Spleen (tissue), 11 donors: Measurements from ENCODE around the gene SUMO4. TPM values are rescaled to one million over a fixed set of nuclear protein-coding genes. Genes with fewer than 3 reads are reported as not detected.

ENCODE experiments used
- DNase-seq: peaks from one replicate; pipeline ENCODE4 v3.0.0-alpha.2; 2020
- H3K27ac ChIP-seq, 8 donors: fragments of 200-600 bp; sonication (generic) in 7 of 8; 1 replicate in 4 of 8; 2 replicates in 4 of 8; pipeline versions ENCODE4 v1.5.0 to v1.8.0; 2016 to 2021; ENCODE audit warnings: inconsistent platforms in 4 of 8, mild to moderate bottlenecking in 4 of 8, moderate library complexity in 1 of 8
- H3K27me3 ChIP-seq, 7 donors: fragments of 200-600 bp; sonication (generic) in 6 of 7; replicated peaks in 1 of 7; 1 replicate in 4 of 7; 2 replicates in 3 of 7; pipeline versions ENCODE4 v1.5.0 to v1.8.0; 2016 to 2021; ENCODE audit warnings: inconsistent platforms in 3 of 7, mild to moderate bottlenecking in 1 of 7
- H3K36me3 ChIP-seq, 6 donors: fragments of 200-600 bp; sonication (generic) in 5 of 6; 1 replicate in 4 of 6; 2 replicates in 2 of 6; pipeline versions ENCODE4 v1.5.0 to v1.8.0; 2016 to 2021; ENCODE audit warnings: inconsistent platforms in 2 of 6
- H3K4me1 ChIP-seq, 6 donors: fragments of 200-600 bp; sonication (generic) in 5 of 6; 1 replicate in 3 of 6; 2 replicates in 3 of 6; pipeline versions ENCODE4 v1.5.0 to v1.8.0; 2016 to 2021; ENCODE audit warnings: inconsistent platforms in 3 of 6
- H3K4me3 ChIP-seq, 8 donors: fragments of 200-600 bp; sonication (generic) in 7 of 8; 1 replicate in 4 of 8; 2 replicates in 4 of 8; pipeline versions ENCODE4 v1.5.0 to v1.8.0; 2016 to 2021; ENCODE audit warnings: inconsistent platforms in 4 of 8, mild to moderate bottlenecking in 4 of 8, moderate library complexity in 2 of 8
- H3K9me3 ChIP-seq, 8 donors: fragments of 200-600 bp; sonication (generic) in 7 of 8; 1 replicate in 4 of 8; 2 replicates in 4 of 8; pipeline versions ENCODE4 v1.5.0 to v1.8.0; 2016 to 2021; ENCODE audit warnings: inconsistent platforms in 4 of 8
- POLR2A ChIP-seq, 3 donors: fragments of 450-650 bp; IDR thresholded peaks; one replicate each; pipeline ENCODE4 v1.5.1; 2017; ENCODE audit warnings: antibody characterized with exemption in 3 of 3, mild to moderate bottlenecking in 1 of 3
- POLR2AphosphoS5 ChIP-seq, 3 donors: sonication (generic); formaldehyde crosslinking; IDR thresholded peaks; one replicate each; pipeline ENCODE4 v1.5.1; 2017; ENCODE audit warnings: antibody characterized with exemption in 3 of 3
- WGBS, 5 donors: extraction: QIAGEN DNeasy Blood & Tissue Kit in 3 of 5; methylation state at CpG; one replicate each; pipeline versions ENCODE4 v1.1.5 to v1.1.7; 2013 to 2018; 5-methylcytosine and 5-hydroxymethylcytosine counted together
- intact Hi-C: fragments of 100-400 bp; cut with DNase I; formaldehyde crosslinking; loops from one replicate; pipeline ENCODE4 v1.15.0; 2023; ENCODE audit warnings: low total_unique reads
- polyA plus RNA-seq, 3 donors: library from polyadenylated mRNA; stranded (reverse); fragments of 200-250 nt; gene quantifications; one replicate each; pipeline ENCODE4 v1.2.1, GENCODE V29; 2013
- total RNA-seq, 7 donors: library from RNA; depleted of rRNA in 3 of 7; stranded (reverse); fragments of >200 nt in 3 of 7; fragmentation: NEBNext Ultra II Directional in 4 of 7; extraction: Animal tissue kit (Norgen Biotek cat#: 25700) in 4 of 7; gene quantifications; one replicate each; pipeline versions ENCODE4 v1.1.0 to v1.2.1, GENCODE V29; 2016 to 2021
- TF ChIP-seq, protein P1 (sequence below), 11 experiments: fragments of 200-600 bp in 7 of 11; fragments of 450-650 bp in 4 of 11; sonication (generic) in 4 of 11; IDR thresholded peaks in 8 of 11; conservative IDR thresholded peaks in 3 of 11; 1 replicate in 7 of 11; 2 replicates in 4 of 11; pipeline versions ENCODE4 v1.4.0 to v1.8.0; 2016 to 2021; ENCODE audit warnings: antibody characterized with exemption in 11 of 11, inconsistent platforms in 4 of 11, mild to moderate bottlenecking in 1 of 11
- donor health status: healthy with polysubstance abuse.
- donor health status: DM: no; HTN: no; CAD: no; lungs with moderate emphysema.
- donor health status: DM: no; HTN: no; CAD: no.
- donor health status: Bipolar disorder and iron deficiency.
- donor health status: healthy.
- donor health status: DM: no; HTN: no; CAD: no.
- donor health status: DM: yes; HTN: yes; CAD: no.

Gene SUMO4
- total and polyA plus RNA-seq, 10 donors = 0.16 to 19.7 (median 6.3) TPM; not detected in 2

- DNase-seq = no peak
- no peak for TF ChIP-seq POLR2AphosphoS5 (IDR thresholded peaks at IDR 0.05)
- TF ChIP-seq, protein P1, sequence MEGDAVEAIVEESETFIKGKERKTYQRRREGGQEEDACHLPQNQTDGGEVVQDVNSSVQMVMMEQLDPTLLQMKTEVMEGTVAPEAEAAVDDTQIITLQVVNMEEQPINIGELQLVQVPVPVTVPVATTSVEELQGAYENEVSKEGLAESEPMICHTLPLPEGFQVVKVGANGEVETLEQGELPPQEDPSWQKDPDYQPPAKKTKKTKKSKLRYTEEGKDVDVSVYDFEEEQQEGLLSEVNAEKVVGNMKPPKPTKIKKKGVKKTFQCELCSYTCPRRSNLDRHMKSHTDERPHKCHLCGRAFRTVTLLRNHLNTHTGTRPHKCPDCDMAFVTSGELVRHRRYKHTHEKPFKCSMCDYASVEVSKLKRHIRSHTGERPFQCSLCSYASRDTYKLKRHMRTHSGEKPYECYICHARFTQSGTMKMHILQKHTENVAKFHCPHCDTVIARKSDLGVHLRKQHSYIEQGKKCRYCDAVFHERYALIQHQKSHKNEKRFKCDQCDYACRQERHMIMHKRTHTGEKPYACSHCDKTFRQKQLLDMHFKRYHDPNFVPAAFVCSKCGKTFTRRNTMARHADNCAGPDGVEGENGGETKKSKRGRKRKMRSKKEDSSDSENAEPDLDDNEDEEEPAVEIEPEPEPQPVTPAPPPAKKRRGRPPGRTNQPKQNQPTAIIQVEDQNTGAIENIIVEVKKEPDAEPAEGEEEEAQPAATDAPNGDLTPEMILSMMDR (IDR thresholded peaks at IDR 0.05 in 8 of 11, conservative IDR thresholded peaks at IDR 0.05 in 3 of 11) = no peak
- no peak for TF ChIP-seq POLR2A (IDR thresholded peaks at IDR 0.05)
- Histone ChIP-seq H3K27me3 (no peaks in the 10 kb centered on the region), H3K36me3 (peaks cover 0 to 9% (median 0%) of the 10 kb centered on the region in 6 donors), H3K27ac (no peak overlapping the region), H3K4me3 (no peak overlapping the region), H3K4me1 (peaks cover 4 to 94% (median 49%) of the 10 kb centered on the region in 6 donors), H3K9me3 (no peaks in the 10 kb centered on the region)
- 83 to 100% (median 97%) methylated on average over 1 of the region's 1 CpG for WGBS, 5 donors
- intact Hi-C loops = no loop called here
These were observed 36.9 kb upstream of the SUMO4 start for GRCh38 chr6:149363154-149363553.

GRCh38 chr6:149364557-149364956 lies 35.5 kb upstream of the SUMO4 start:
- intact Hi-C loops = no loop called here
- Histone ChIP-seq H3K4me1 (peaks cover 4 to 89% (median 40%) of the 10 kb centered on the region in 6 donors), H3K27ac (no peak overlapping the region), H3K4me3 (no peak overlapping the region), H3K36me3 (peaks cover 0 to 9% (median 0%) of the 10 kb centered on the region in 6 donors), H3K9me3 (no peaks in the 10 kb centered on the region), H3K27me3 (no peaks in the 10 kb centered on the region)
- TF ChIP-seq POLR2A (IDR thresholded peaks at IDR 0.05) (no peak), POLR2AphosphoS5 (IDR thresholded peaks at IDR 0.05) (no peak)
- TF ChIP-seq, protein P1 (IDR thresholded peaks at IDR 0.05 in 8 of 11, conservative IDR thresholded peaks at IDR 0.05 in 3 of 11) = no peak
- WGBS, 5 donors = 84 to 93% (median 90%) methylated on average over 2 of the region's 2 CpGs
- DNase-seq = no peak

DNA sequence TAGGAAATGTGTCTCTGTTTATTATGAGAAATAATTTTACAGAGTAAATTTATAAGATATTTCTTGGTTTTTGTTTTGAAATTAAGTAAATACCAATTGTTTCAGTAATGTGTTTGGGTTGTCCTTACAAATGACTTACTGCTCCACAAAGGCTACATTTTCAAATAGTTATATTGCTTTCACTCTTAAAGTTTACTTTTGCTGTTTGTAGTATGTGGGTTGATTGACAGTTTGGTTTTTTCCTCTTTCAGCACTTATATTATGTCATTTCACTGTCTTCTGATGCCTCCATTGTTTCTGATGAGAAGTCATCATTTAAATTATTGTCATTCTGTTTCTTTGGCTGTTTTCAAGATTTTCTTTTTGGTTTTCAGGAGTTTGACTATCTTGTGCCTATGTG lies 34.9 kb upstream of the SUMO4 start:
- H3K9me3 ChIP-seq = no peaks in the 10 kb centered on the region
- no peak for DNase-seq
- no peak overlapping the region for H3K4me3 ChIP-seq
- H3K4me1 ChIP-seq = peaks cover 4 to 85% (median 40%) of the 10 kb centered on the region in 6 donors
- intact Hi-C loops = no loop called here
- H3K27me3 ChIP-seq = no peaks in the 10 kb centered on the region
- H3K27ac ChIP-seq = no peak overlapping the region
- TF ChIP-seq POLR2AphosphoS5 (IDR thresholded peaks at IDR 0.05) = no peak
- TF ChIP-seq, protein P1 (IDR thresholded peaks at IDR 0.05 in 8 of 11, conservative IDR thresholded peaks at IDR 0.05 in 3 of 11) = no peak
- no peak for TF ChIP-seq POLR2A (IDR thresholded peaks at IDR 0.05)
- peaks cover 0 to 14% (median 0%) of the 10 kb centered on the region in 6 donors for H3K36me3 ChIP-seq

GRCh38 chr6:149366267-149366921 lies 33.7 kb upstream of the SUMO4 start:
- no peak for TF ChIP-seq POLR2AphosphoS5 (IDR thresholded peaks at IDR 0.05)
- TF ChIP-seq POLR2A (IDR thresholded peaks at IDR 0.05) = no peak
- TF ChIP-seq, protein P1 (IDR thresholded peaks at IDR 0.05 in 8 of 11, conservative IDR thresholded peaks at IDR 0.05 in 3 of 11) = no peak
- Histone ChIP-seq H3K36me3 (peaks cover 0 to 19% (median 0%) of the 10 kb centered on the region in 6 donors), H3K27ac (peak overlapping the region in 2 of 8 donors; percentile 6 to 27), H3K9me3 (no peaks in the 10 kb centered on the region), H3K4me1 (peaks cover 4 to 88% (median 41%) of the 10 kb centered on the region in 6 donors), H3K4me3 (no peak overlapping the region), H3K27me3 (no peaks in the 10 kb centered on the region)
- intact Hi-C loops = no loop called here
- no peak for DNase-seq
- WGBS, 5 donors = 63 to 84% (median 74%) methylated on average over 4 of the region's 4 CpGs
